ENCODE measurements around the gene ADCYAP1R1. TPM values are rescaled to one million over a fixed set of nuclear protein-coding genes. Genes with fewer than 3 reads are reported as not detected.

The ADCYAP1R1 gene
- total RNA-seq, 1 experiment from 2014 or later = 8.9 TPM

DNA sequence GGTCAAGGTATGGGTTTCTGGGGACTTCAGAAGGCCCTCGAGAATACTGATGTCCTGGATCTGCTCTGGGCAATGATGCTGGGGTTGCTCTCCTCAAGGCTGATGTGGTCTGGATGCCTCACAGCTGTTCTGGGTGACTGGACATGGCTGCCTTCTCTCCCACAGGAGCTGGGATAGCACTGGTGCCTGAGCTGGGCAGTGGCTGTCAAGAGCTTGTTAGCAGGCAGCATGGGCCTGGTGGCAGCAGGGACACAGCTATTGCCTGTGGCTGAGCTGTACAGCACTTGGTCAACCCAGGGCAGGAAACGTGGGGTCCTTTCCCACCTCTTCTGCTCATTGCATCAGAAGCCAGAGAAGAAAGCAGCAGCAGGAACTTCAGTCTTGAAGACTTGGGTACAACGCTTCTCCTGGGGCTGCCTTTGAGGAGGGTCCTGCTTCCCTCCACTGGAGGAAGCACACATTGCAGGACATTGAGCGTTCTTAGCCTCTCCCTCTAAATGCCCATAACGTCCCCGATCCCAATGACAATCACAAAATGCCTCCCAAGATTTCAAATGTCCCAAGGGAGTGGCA lies 13.0 kb downstream of the ADCYAP1R1 start:
- Histone ChIP-seq H3K18ac (ENCODE audit: insufficient read length, low read depth, low read length) (no peak overlapping the region), H2BK15ac (ENCODE audit: low read depth, low read length) (no peak overlapping the region), H4K91ac (ENCODE audit: insufficient read length, low read depth, low read length) (no peak overlapping the region), H3K56ac (ENCODE audit: insufficient read length, low read depth, low read length) (no peak overlapping the region), H3K9ac (ENCODE audit: extremely low read depth, insufficient read length, low read length) (no peak overlapping the region), H4K5ac (ENCODE audit: insufficient read length, low read depth, low read length) (no peak overlapping the region), H3K4me1 (ENCODE audit: insufficient read depth, low read length) (no peaks in the 10 kb centered on the region), H3K23ac (ENCODE audit: insufficient read length, low read depth, low read length) (no peak overlapping the region), H4K20me1 (ENCODE audit: control insufficient read depth, insufficient read depth, insufficient read length) (no peaks in the 10 kb centered on the region), H4K8ac (replicated peaks; ENCODE audit: insufficient read length, low read depth, low read length) (no peak overlapping the region), H3K14ac (ENCODE audit: insufficient read depth, low read length) (no peak overlapping the region), H3K27ac (ENCODE audit: insufficient read length, low read depth, low read length) (no peak overlapping the region), H3T11ph (ENCODE audit: low read length) (no peak overlapping the region), H3K27me3 (ENCODE audit: insufficient read depth, low read length) (no peaks in the 10 kb centered on the region), H3K79me2 (ENCODE audit: insufficient read depth, low read length) (no peaks in the 10 kb centered on the region), H2BK12ac (ENCODE audit: insufficient read length, low read depth, low read length) (no peak overlapping the region), H3K4me2 (ENCODE audit: insufficient read depth, insufficient read length, low read length) (no peak overlapping the region), H2BK5ac (ENCODE audit: insufficient read length, low read length) (no peak overlapping the region), H2BK120ac (ENCODE audit: low read depth, low read length, poor library complexity, severe bottlenecking) (no peak overlapping the region), H2AK5ac (ENCODE audit: insufficient read length, low read length) (no peak overlapping the region), H3K4ac (ENCODE audit: low read depth, low read length) (no peak overlapping the region), H3K23me2 (ENCODE audit: insufficient read length, low read depth, low read length, poor library complexity, severe bottlenecking) (no peaks in the 10 kb centered on the region), H2BK20ac (ENCODE audit: low read depth, low read length, poor library complexity, severe bottlenecking) (no peak overlapping the region), H3K79me1 (ENCODE audit: insufficient read depth, low read depth, low read length, poor library complexity, severe bottlenecking) (no peaks in the 10 kb centered on the region), H3K9me3 (ENCODE audit: control insufficient read depth, low read depth, low read length) (no peaks in the 10 kb centered on the region), H2AFZ (ENCODE audit: low read length) (no peak overlapping the region)
- TF ChIP-seq CTCF (conservative IDR thresholded peaks at IDR 0.05) = peak; percentile 55; the same call in 2 of the 3 replicates
- Mint-ChIP-seq H3K27me3 (ENCODE audit: low read depth) (peaks cover 1% of the 10 kb centered on the region; the same call in 1 of the 2 replicates), H3K36me3 (ENCODE audit: insufficient read depth in 1 of 3, low read depth in 3 of 3) (peaks cover 0 to 1% (median 0%) of the 10 kb centered on the region in 3 experiments; a peak in 1 of 7 replicates), H3K9me3 (no peaks in the 10 kb centered on the region), H3K4me3 (no peak overlapping the region), H3K27ac (peak overlapping the region in 1 of 3 experiments; percentile 28; a peak in 2 of 7 replicates), H3K4me1 (peaks cover 10 to 22% of the 10 kb centered on the region in 2 experiments)
- no peak for DNase-seq
- no CpG with 5 or more reads among the region's 6 CpGs for WGBS (ENCODE audit: extremely low coverage, insufficient read length, low lambda C conversion rate)
